Epithelial cell of proximal tubule (primary cell): ENCODE results near the gene TBC1D2. TPM values are rescaled to one million over a fixed set of nuclear protein-coding genes. Genes with fewer than 3 reads are reported as not detected.

Source experiments
- DNase-seq: peaks from one replicate; pipeline ENCODE4 v3.0.0-alpha.2; 2011; ENCODE audit warnings: low read depth
- H3K4me3 ChIP-seq: 2 replicates; pipeline ENCODE4 v1.5.1; 2011; ENCODE audit warnings: low read depth, mild to moderate bottlenecking, low read length
- CTCF ChIP-seq: conservative IDR thresholded peaks from 2 replicates; pipeline ENCODE4 v1.5.1; 2012; ENCODE audit warnings: low read depth, mild to moderate bottlenecking, low read length
- total RNA-seq: library from RNA; depleted of rRNA; stranded (reverse); fragments of >200 nt; gene quantifications from 2 replicates; pipeline ENCODE4 v1.2.3, GENCODE V29; 2015

Gene TBC1D2
- total RNA-seq, 1 donor from 2014 or later: 17.2 TPM

GRCh38 chr9:98162613-98163012, 92.8 kb downstream of the TBC1D2 start:
- no peak for TF ChIP-seq CTCF
- DNase-seq: no peak
- no peak overlapping the region for H3K4me3 ChIP-seq

- no peak for TF ChIP-seq CTCF
- DNase-seq: no peak
- H3K4me3 ChIP-seq: no peak overlapping the region
These were observed 93.6 kb downstream of the TBC1D2 start for GRCh38 chr9:98161851-98162250.

GRCh38 chr9:98159790-98160189, 95.7 kb downstream of the TBC1D2 start:
- TF ChIP-seq CTCF: no peak
- H3K4me3 ChIP-seq: no peak overlapping the region
- DNase-seq: no peak

GRCh38 chr9:98159301-98159700, 96.1 kb downstream of the TBC1D2 start:
- TF ChIP-seq CTCF: no peak
- H3K4me3 ChIP-seq: no peak overlapping the region
- no peak for DNase-seq

- no peak overlapping the region for H3K4me3 ChIP-seq
- TF ChIP-seq CTCF: no peak
- no peak for DNase-seq
These were observed 97.2 kb downstream of the TBC1D2 start for GRCh38 chr9:98158071-98158831.

GRCh38 chr9:98157372-98157771, 98.1 kb downstream of the TBC1D2 start:
- H3K4me3 ChIP-seq: no peak overlapping the region
- no peak for TF ChIP-seq CTCF
- no peak for DNase-seq

- DNase-seq: no peak
- TF ChIP-seq CTCF: no peak
- no peak overlapping the region for H3K4me3 ChIP-seq
These were observed 100.8 kb downstream of the TBC1D2 start for GRCh38 chr9:98154678-98155077.
